ENCODE data around the gene MAGED1. TPM values are rescaled to one million over a fixed set of nuclear protein-coding genes. Genes with fewer than 3 reads are reported as not detected.

MAGED1 gene
- total RNA-seq, 2 experiments from 2014 or later: 36.8 to 60.0 TPM

- H3K79me2 ChIP-seq (ENCODE audit: insufficient read depth, low read depth, low read length): no peaks in the 10 kb centered on the region
Observed at GRCh38 chrX:51931566-51932150, 38.2 kb downstream of the MAGED1 start.

More at GRCh38 chrX:51931566-51932150, 38.2 kb downstream of the MAGED1 start:
- intact Hi-C loops (cut with micrococcal nuclease; ENCODE audit: unreplicated experiment): no loop called here
- no peaks in the 10 kb centered on the region for H4K20me1 ChIP-seq (ENCODE audit: insufficient read depth, low read length)
- CTCF ChIA-PET (ENCODE audit: unreplicated experiment): no interaction called here
- no peaks in the 10 kb centered on the region for H3K9me3 ChIP-seq (ENCODE audit: low read length)
- no peak overlapping the region for H3K27ac ChIP-seq (ENCODE audit: low read depth, low read length, poor library complexity, severe bottlenecking)
- no TSS peak for BruUV-seq (replicated peaks)
- H3K36me3 ChIP-seq (ENCODE audit: insufficient read depth, low read length): no peaks in the 10 kb centered on the region
- POLR2A ChIA-PET: no interaction called here
- no peak overlapping the region for H3K4me2 ChIP-seq (ENCODE audit: low read length)
- no peaks in the 10 kb centered on the region for H3K4me1 ChIP-seq (ENCODE audit: insufficient read depth, low read length, poor library complexity, severe bottlenecking)
- no peak overlapping the region for H3K4me3 ChIP-seq (ENCODE audit: low read depth, low read length, poor library complexity, severe bottlenecking)
- DNase-seq (ENCODE audit: low spot score): no peak
- H3K9me2 ChIP-seq (ENCODE audit: insufficient read depth, low read length): no peaks in the 10 kb centered on the region
- TF ChIP-seq CTCF (conservative IDR thresholded peaks at IDR 0.05; ENCODE audit: low read length): no peak
- no peak for TF ChIP-seq EZH2phosphoT487 (IDR thresholded peaks at IDR 0.05; ENCODE audit: borderline replicate concordance, low read depth, low read length)
- no peak overlapping the region for H2AFZ ChIP-seq (ENCODE audit: low read length)

Small RNA genes lying within 50 kb of the gene (small RNA-seq; reads per million reads assigned to genes)
- gene AL929410.2 (not detected), gene RNU6-504P (not detected)

Other genes with a start within 250 kb of the MAGED1 start
- gene CENPVL2, start 210.8 kb upstream of the MAGED1 start, total RNA-seq (2014; rRNA removed; shearing (Covaris generic)): not detected in 2 replicates
- not detected in 2 replicates for gene CENPVL2, start 210.8 kb upstream of the MAGED1 start, total RNA-seq (2022)
- gene CENPVL1, start 183.1 kb upstream of the MAGED1 start, total RNA-seq (2014; rRNA removed; shearing (Covaris generic)): not detected in 2 replicates
- not detected in 2 replicates for gene CENPVL1, start 183.1 kb upstream of the MAGED1 start, total RNA-seq (2022)
- 6.6 and 6.8 TPM in 2 replicates for gene GSPT2, start 150.2 kb upstream of the MAGED1 start, total RNA-seq (2014; rRNA removed; shearing (Covaris generic))
- 10.1 TPM in 2 replicates for gene GSPT2, start 150.2 kb upstream of the MAGED1 start, total RNA-seq (2022)
- gene MAGED4B, start 175.6 kb downstream of the MAGED1 start, total RNA-seq (2014; rRNA removed; shearing (Covaris generic)): 9.2 and 12.2 TPM in 2 replicates
- gene MAGED4B, start 175.6 kb downstream of the MAGED1 start, total RNA-seq (2022): 7.4 and 10.5 TPM in 2 replicates